CD8-positive, alpha-beta memory T cell (primary cell): Measurements from ENCODE around the gene ANTXR2. TPM values are rescaled to one million over a fixed set of nuclear protein-coding genes. Genes with fewer than 3 reads are reported as not detected.
"Not testable (repeated sequence)": the region's sequence is repeated elsewhere in the genome, so short reads cannot be mapped to it uniquely, and the experiment has no call there.

Experiments used
- CTCF ChIA-PET: fragments of 350-600 bp; sonication (Branson Sonifier 250); formaldehyde crosslinking; loops from one replicate; lab custom pipeline; 2021; ENCODE audit warnings: antibody characterized with exemption; lab: Charles Lee
- POLR2A ChIA-PET: fragments of 350-600 bp; sonication (Branson Sonifier 250); formaldehyde crosslinking; loops from one replicate; lab custom pipeline; 2021; ENCODE audit warnings: antibody characterized with exemption; lab: Charles Lee
- DNase-seq, 5 donors: peaks; one replicate each; pipeline versions ENCODE4 v3.0.0 to v3.0.0-alpha.2; 2020 to 2022; ENCODE audit warnings: mixed read lengths in 1 of 5
- H3K27ac ChIP-seq: one replicate; pipeline ENCODE4 v1.7.0; 2013; ENCODE audit warnings: low read depth, mild to moderate bottlenecking, low read length, moderate library complexity
- H3K27me3 ChIP-seq: 2 replicates; pipeline ENCODE4 v1.7.0; 2013; ENCODE audit warnings: low read length, mild to moderate bottlenecking; ENCODE audit not compliant: insufficient read depth, poor library complexity, severe bottlenecking
- H3K36me3 ChIP-seq: 2 replicates; pipeline ENCODE4 v1.7.0; 2013; ENCODE audit warnings: mild to moderate bottlenecking, low read length, moderate library complexity; ENCODE audit not compliant: insufficient read depth
- H3K4me1 ChIP-seq: 2 replicates; pipeline ENCODE4 v1.7.0; 2013; ENCODE audit warnings: mild to moderate bottlenecking, low read length, moderate library complexity; ENCODE audit not compliant: insufficient read depth
- H3K4me3 ChIP-seq: 2 replicates; pipeline ENCODE4 v1.7.0; 2013; ENCODE audit warnings: mild to moderate bottlenecking, low read length
- H3K9me3 ChIP-seq: 2 replicates; pipeline ENCODE4 v1.7.0; 2013; ENCODE audit warnings: mild to moderate bottlenecking, low read length
- H3K27ac Mint-ChIP-seq, 8 donors: one replicate each; pipeline ENCODE4 v1.8.0; 2020 to 2021; ENCODE audit warnings: mixed read lengths in 8 of 8, mild to moderate bottlenecking in 6 of 8, inconsistent platforms in 3 of 8, moderate library complexity in 3 of 8
- H3K27me3 Mint-ChIP-seq, 2 donors: one replicate each; pipeline ENCODE4 v1.8.0; 2020 to 2021; ENCODE audit warnings: mixed read lengths in 2 of 2, mild to moderate bottlenecking in 1 of 2, moderate library complexity in 1 of 2
- H3K36me3 Mint-ChIP-seq, 3 donors: one replicate each; pipeline ENCODE4 v1.8.0; 2020 to 2021; ENCODE audit warnings: mixed read lengths in 3 of 3, inconsistent platforms in 1 of 3, mild to moderate bottlenecking in 1 of 3
- H3K4me1 Mint-ChIP-seq, 3 donors: one replicate each; pipeline ENCODE4 v1.8.0; 2020 to 2021; ENCODE audit warnings: mixed read lengths in 3 of 3, inconsistent platforms in 1 of 3, mild to moderate bottlenecking in 1 of 3
- H3K4me3 Mint-ChIP-seq, 7 donors: one replicate each; pipeline ENCODE4 v1.8.0; 2020 to 2021; ENCODE audit warnings: mixed read lengths in 7 of 7, mild to moderate bottlenecking in 6 of 7, moderate library complexity in 4 of 7, inconsistent platforms in 2 of 7
- H3K9me3 Mint-ChIP-seq, 5 donors: one replicate each; pipeline ENCODE4 v1.8.0; 2020 to 2022; ENCODE audit warnings: mixed read lengths in 5 of 5, mild to moderate bottlenecking in 3 of 5, moderate library complexity in 2 of 5, inconsistent platforms in 1 of 5
- polyA plus RNA-seq: library from polyadenylated mRNA; unstranded; fragments of 300-500 nt; fragmentation: Illumina TruSeq; gene quantifications from one replicate; pipeline ENCODE4 v1.2.3, GENCODE V29; 2021
- total RNA-seq, 2 experiments: library from RNA; stranded (reverse); gene quantifications; one replicate each; pipeline ENCODE4 v1.2.3, GENCODE V29; 2021

ANTXR2 gene
- total and polyA plus RNA-seq, 3 experiments from 2014 or later = 18.2 to 44.2 (median 20.6) TPM

GRCh38 chr4:80005863-80006262 is 67.2 kb downstream of the ANTXR2 start:
- Histone ChIP-seq H3K9me3 (no peaks in the 10 kb centered on the region), H3K4me3 (no peak overlapping the region), H3K4me1 (peaks cover 40% of the 10 kb centered on the region), H3K36me3 (no peaks in the 10 kb centered on the region), H3K27ac (peak overlapping the region; percentile 35), H3K27me3 (no peaks in the 10 kb centered on the region)
- H3K27ac Mint-ChIP-seq = peak overlapping the region in 3 of 8 donors; percentile 12 to 93 (median 34)
- no peak for DNase-seq
- H3K27me3 Mint-ChIP-seq = no peaks in the 10 kb centered on the region
- CTCF ChIA-PET = no interaction called here
- peaks cover 9 to 24% (median 15%) of the 10 kb centered on the region in 3 donors for H3K36me3 Mint-ChIP-seq
- peak overlapping the region in 1 of 7 donors; percentile 2 for H3K4me3 Mint-ChIP-seq
- POLR2A ChIA-PET = no interaction called here
- H3K9me3 Mint-ChIP-seq = peaks cover 4 to 11% (median 7%) of the 10 kb centered on the region in 5 donors
- peaks cover 32 to 54% (median 53%) of the 10 kb centered on the region in 3 donors for H3K4me1 Mint-ChIP-seq

GRCh38 chr4:80004319-80004718 is 68.7 kb downstream of the ANTXR2 start:
- H3K4me3 Mint-ChIP-seq = no peak overlapping the region
- ChIA-PET CTCF (no interaction called here), POLR2A (interaction anchor here (0.6 kb wide), 1 partner anchor 14 kb away, joined by 5 read pairs; no protein-coding TSS in a partner anchor)
- H3K9me3 ChIP-seq = no peaks in the 10 kb centered on the region
- H3K36me3 Mint-ChIP-seq = peaks cover 5 to 19% (median 12%) of the 10 kb centered on the region in 3 donors
- peaks cover 4 to 12% (median 7%) of the 10 kb centered on the region in 5 donors for H3K9me3 Mint-ChIP-seq
- peaks cover 33% of the 10 kb centered on the region for H3K4me1 ChIP-seq
- H3K27ac Mint-ChIP-seq = peak overlapping the region in 1 of 8 donors; percentile 63
- H3K27me3 ChIP-seq = no peaks in the 10 kb centered on the region
- peaks cover 27 to 44% (median 43%) of the 10 kb centered on the region in 3 donors for H3K4me1 Mint-ChIP-seq
- no peak for DNase-seq
- H3K27ac ChIP-seq = no peak overlapping the region
- H3K27me3 Mint-ChIP-seq = no peaks in the 10 kb centered on the region
- no peaks in the 10 kb centered on the region for H3K36me3 ChIP-seq
- H3K4me3 ChIP-seq = no peak overlapping the region

- Mint-ChIP-seq H3K4me1 (peaks cover 17 to 34% (median 34%) of the 10 kb centered on the region in 3 donors), H3K9me3 (peaks cover 4 to 12% (median 7%) of the 10 kb centered on the region in 5 donors), H3K36me3 (peaks cover 8 to 22% (median 13%) of the 10 kb centered on the region in 3 donors)
- H3K4me1 ChIP-seq = peaks cover 24% of the 10 kb centered on the region
- H3K27ac Mint-ChIP-seq, H3K36me3 ChIP-seq, H3K27me3 ChIP-seq, H3K4me3 Mint-ChIP-seq, H3K27me3 Mint-ChIP-seq, CTCF ChIA-PET, DNase-seq, H3K9me3 ChIP-seq, H3K4me3 ChIP-seq, H3K27ac ChIP-seq, POLR2A ChIA-PET: not testable (repeated sequence)
Observed at GRCh38 chr4:80002559-80002958, 70.5 kb downstream of the ANTXR2 start.

- POLR2A ChIA-PET, H3K4me3 Mint-ChIP-seq, H3K4me3 ChIP-seq, H3K4me1 ChIP-seq, H3K27me3 ChIP-seq, H3K36me3 ChIP-seq, H3K27ac ChIP-seq, H3K27me3 Mint-ChIP-seq, H3K9me3 ChIP-seq, H3K27ac Mint-ChIP-seq, H3K9me3 Mint-ChIP-seq, DNase-seq: not testable (repeated sequence)
- Mint-ChIP-seq H3K36me3 (peaks cover 8 to 22% (median 10%) of the 10 kb centered on the region in 3 donors), H3K4me1 (peaks cover 6 to 30% (median 12%) of the 10 kb centered on the region in 3 donors)
- CTCF ChIA-PET = interaction anchor here (0.9 kb wide), 1 partner anchor 21 kb away, joined by 3 read pairs; no protein-coding TSS in a partner anchor
Observed at GRCh38 chr4:79999048-79999447, 74.0 kb downstream of the ANTXR2 start.

GRCh38 chr4:79998201-79998600 is 74.8 kb downstream of the ANTXR2 start:
- Mint-ChIP-seq H3K4me3 (no peak overlapping the region), H3K27me3 (no peaks in the 10 kb centered on the region)
- CTCF ChIA-PET = no interaction called here

GRCh38 chr4:79996851-79997250 is 76.2 kb downstream of the ANTXR2 start:
- Mint-ChIP-seq H3K27me3 (no peaks in the 10 kb centered on the region), H3K9me3 (peaks cover 0 to 3% (median 0%) of the 10 kb centered on the region in 5 donors), H3K27ac (no peak overlapping the region), H3K4me3 (no peak overlapping the region), H3K36me3 (peaks cover 5 to 15% (median 9%) of the 10 kb centered on the region in 3 donors), H3K4me1 (peaks cover 10 to 47% (median 23%) of the 10 kb centered on the region in 3 donors)
- ChIA-PET CTCF (no interaction called here), POLR2A (no interaction called here)
- no peaks in the 10 kb centered on the region for H3K4me1 ChIP-seq
- no peak overlapping the region for H3K4me3 ChIP-seq
- no peaks in the 10 kb centered on the region for H3K9me3 ChIP-seq
- H3K27me3 ChIP-seq = no peaks in the 10 kb centered on the region
- H3K36me3 ChIP-seq = no peaks in the 10 kb centered on the region
- DNase-seq = no peak
- H3K27ac ChIP-seq = no peak overlapping the region

More at GRCh38 chr4:79998201-79998600, 74.8 kb downstream of the ANTXR2 start:
- Histone ChIP-seq H3K9me3 (no peaks in the 10 kb centered on the region), H3K27ac (no peak overlapping the region), H3K4me3 (no peak overlapping the region), H3K36me3 (no peaks in the 10 kb centered on the region), H3K27me3 (no peaks in the 10 kb centered on the region), H3K4me1 (no peaks in the 10 kb centered on the region)
- peaks cover 6 to 37% (median 16%) of the 10 kb centered on the region in 3 donors for H3K4me1 Mint-ChIP-seq
- DNase-seq = no peak
- peaks cover 5 to 19% (median 10%) of the 10 kb centered on the region in 3 donors for H3K36me3 Mint-ChIP-seq
- H3K9me3 Mint-ChIP-seq = peaks cover 0 to 8% (median 0%) of the 10 kb centered on the region in 5 donors
- POLR2A ChIA-PET = no interaction called here
- no peak overlapping the region for H3K27ac Mint-ChIP-seq

GRCh38 chr4:79993476-79993875 is 79.6 kb downstream of the ANTXR2 start:
- Histone ChIP-seq H3K4me1 (no peaks in the 10 kb centered on the region), H3K27me3 (no peaks in the 10 kb centered on the region), H3K36me3 (no peaks in the 10 kb centered on the region), H3K9me3 (no peaks in the 10 kb centered on the region), H3K4me3 (no peak overlapping the region), H3K27ac (no peak overlapping the region)
- no peak for DNase-seq
- Mint-ChIP-seq H3K9me3 (no peaks in the 10 kb centered on the region), H3K27ac (peak overlapping the region in 1 of 8 donors; percentile 28), H3K36me3 (peaks cover 5 to 12% (median 8%) of the 10 kb centered on the region in 3 donors), H3K27me3 (no peaks in the 10 kb centered on the region), H3K4me3 (no peak overlapping the region), H3K4me1 (peaks cover 27 to 77% (median 39%) of the 10 kb centered on the region in 3 donors)
- POLR2A ChIA-PET = no interaction called here
- CTCF ChIA-PET = no interaction called here

- DNase-seq = no peak
- Histone ChIP-seq H3K9me3 (no peaks in the 10 kb centered on the region), H3K4me1 (no peaks in the 10 kb centered on the region), H3K4me3 (no peak overlapping the region), H3K36me3 (no peaks in the 10 kb centered on the region), H3K27me3 (no peaks in the 10 kb centered on the region), H3K27ac (no peak overlapping the region)
- Mint-ChIP-seq H3K27me3 (no peaks in the 10 kb centered on the region), H3K36me3 (peaks cover 3 to 10% (median 8%) of the 10 kb centered on the region in 3 donors), H3K4me3 (no peak overlapping the region), H3K4me1 (peaks cover 29 to 75% (median 35%) of the 10 kb centered on the region in 3 donors), H3K27ac (peak overlapping the region in 1 of 8 donors; percentile 12), H3K9me3 (no peaks in the 10 kb centered on the region)
- ChIA-PET CTCF (no interaction called here), POLR2A (no interaction called here)
Observed at GRCh38 chr4:79991601-79992000, 81.4 kb downstream of the ANTXR2 start.
